DMS 273 treated with DMSO at 0.1 percent for 48 hours (cell line): Measurements from ENCODE around the gene PDP2.

Experiments used
- DNase-seq: peaks from one replicate; lab custom pipeline; 2025; lab: John Stamatoyannopoulos, UW

PDP2 gene

GRCh38 chr16:66936889-66937554 lies 56.7 kb downstream of the PDP2 start:
- DNase-seq, result no peak

DNA sequence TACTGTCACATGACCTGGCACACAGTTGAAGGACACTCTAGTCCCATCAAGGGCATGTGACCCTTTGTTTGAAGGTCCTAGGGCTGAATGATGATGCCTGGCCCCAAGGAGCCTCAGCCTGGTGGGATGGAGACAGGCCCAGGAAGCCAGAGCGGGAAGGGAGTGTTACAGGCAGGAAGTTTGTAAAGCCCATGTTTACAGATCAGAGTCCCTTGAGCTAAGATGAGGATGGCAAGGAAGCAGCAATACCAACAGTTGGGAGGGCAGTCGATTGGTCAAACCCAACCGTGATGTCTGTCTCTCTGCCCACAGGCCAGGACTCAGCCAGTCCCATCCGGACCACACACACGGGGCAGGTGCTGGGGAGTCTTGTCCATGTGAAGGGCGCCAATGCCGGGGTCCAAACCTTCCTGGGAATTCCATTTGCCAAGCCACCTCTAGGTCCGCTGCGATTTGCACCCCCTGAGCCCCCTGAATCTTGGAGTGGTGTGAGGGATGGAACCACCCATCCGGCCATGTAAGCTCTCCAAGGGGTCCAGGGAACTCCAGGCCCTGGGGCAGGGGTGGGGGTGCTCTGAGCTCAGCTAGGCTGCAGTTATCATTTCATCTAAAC lies 57.5 kb downstream of the PDP2 start:
- DNase-seq, result no peak

DNA sequence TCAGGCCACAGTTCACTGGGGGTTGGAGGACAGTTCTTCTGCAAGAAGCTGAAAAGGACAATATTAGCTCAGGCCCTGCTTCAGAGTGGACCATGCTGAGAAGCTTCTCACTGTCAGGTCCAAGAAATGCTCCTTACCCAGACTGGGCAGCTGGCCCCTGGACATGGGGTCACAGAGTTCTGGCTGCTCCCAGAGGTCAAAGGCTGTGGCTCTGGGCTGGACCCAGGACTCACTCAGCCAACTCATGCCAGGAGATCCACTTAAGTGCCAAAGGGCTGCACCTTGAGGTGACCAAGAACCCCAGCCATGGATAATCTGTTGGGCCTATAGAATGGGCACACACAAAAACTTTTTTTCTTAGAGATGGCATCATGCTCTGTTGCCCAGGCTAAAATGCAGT lies 59.1 kb downstream of the PDP2 start:
- DNase-seq, result no peak

DNA sequence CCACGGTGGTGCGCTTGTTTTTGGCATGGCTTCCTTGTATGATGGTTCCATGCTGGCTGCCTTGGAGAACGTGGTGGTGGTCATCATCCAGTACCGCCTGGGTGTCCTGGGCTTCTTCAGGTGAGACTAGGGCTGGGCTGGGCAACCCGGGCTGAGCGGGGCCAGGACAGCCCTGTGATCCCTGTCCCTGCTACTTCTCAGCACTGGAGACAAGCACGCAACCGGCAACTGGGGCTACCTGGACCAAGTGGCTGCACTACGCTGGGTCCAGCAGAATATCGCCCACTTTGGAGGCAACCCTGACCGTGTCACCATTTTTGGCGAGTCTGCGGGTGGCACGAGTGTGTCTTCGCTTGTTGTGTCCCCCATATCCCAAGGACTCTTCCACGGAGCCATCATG lies 59.9 kb downstream of the PDP2 start:
- DNase-seq, result no peak
